ENCODE results near the gene OR1K1.
"Not testable (repeated sequence)": the region's sequence is repeated elsewhere in the genome, so short reads cannot be mapped to it uniquely, and the experiment has no call there.

OR1K1 gene

GRCh38 chr9:122816163-122816867 is 16.4 kb downstream of the OR1K1 start:
- Histone ChIP-seq H3K9me3 (replicated peaks; ENCODE audit: low read length) (no peaks in the 10 kb centered on the region), H3K4me1 (ENCODE audit: control insufficient read depth, insufficient read depth, low read length) (peaks cover 28% of the 10 kb centered on the region), H3K4me3 (ENCODE audit: low read length) (no peak overlapping the region), H3K36me3 (ENCODE audit: insufficient read depth, low read length) (peaks cover 11% of the 10 kb centered on the region), H3K27me3 (ENCODE audit: control insufficient read depth, insufficient read depth, low read length) (no peaks in the 10 kb centered on the region), H3K4me2 (ENCODE audit: low read length) (no peak overlapping the region), H3K9ac (ENCODE audit: low read depth, low read length) (no peak overlapping the region)

- Histone ChIP-seq H3K4me3 (ENCODE audit: low read length) (no peak overlapping the region), H3K27me3 (ENCODE audit: control insufficient read depth, insufficient read depth, low read length) (no peaks in the 10 kb centered on the region), H3K9me3 (replicated peaks; ENCODE audit: low read length) (no peaks in the 10 kb centered on the region), H3K9ac (ENCODE audit: low read depth, low read length) (peak overlapping the region; percentile 0), H3K36me3 (ENCODE audit: insufficient read depth, low read length) (peaks cover 29% of the 10 kb centered on the region), H3K4me1 (ENCODE audit: control insufficient read depth, insufficient read depth, low read length) (peaks cover 35% of the 10 kb centered on the region), H3K4me2 (ENCODE audit: low read length) (peak overlapping the region; percentile 34)
Observed at GRCh38 chr9:122819326-122819725, 19.4 kb downstream of the OR1K1 start.

- H3K36me3 ChIP-seq (ENCODE audit: insufficient read depth, low read length), result peaks cover 30% of the 10 kb centered on the region
- no peak overlapping the region for H3K4me3 ChIP-seq (ENCODE audit: low read length)
- no peaks in the 10 kb centered on the region for H3K9me3 ChIP-seq (replicated peaks; ENCODE audit: low read length)
- no peaks in the 10 kb centered on the region for H3K27me3 ChIP-seq (ENCODE audit: control insufficient read depth, insufficient read depth, low read length)
- H3K9ac ChIP-seq (ENCODE audit: low read depth, low read length), result peak overlapping the region; percentile 0
- H3K4me1 ChIP-seq (ENCODE audit: control insufficient read depth, insufficient read depth, low read length), result peaks cover 35% of the 10 kb centered on the region
- peak overlapping the region; percentile 18 for H3K4me2 ChIP-seq (ENCODE audit: low read length)
Observed at GRCh38 chr9:122819791-122820489, 20.0 kb downstream of the OR1K1 start.

- no peaks in the 10 kb centered on the region for H3K9me3 ChIP-seq (replicated peaks; ENCODE audit: low read length)
- H3K27me3 ChIP-seq (ENCODE audit: control insufficient read depth, insufficient read depth, low read length), result no peaks in the 10 kb centered on the region
- H3K36me3 ChIP-seq (ENCODE audit: insufficient read depth, low read length), result peaks cover 30% of the 10 kb centered on the region
- peaks cover 34% of the 10 kb centered on the region for H3K4me1 ChIP-seq (ENCODE audit: control insufficient read depth, insufficient read depth, low read length)
- H3K4me3 ChIP-seq (ENCODE audit: low read length), result no peak overlapping the region
- no peak overlapping the region for H3K9ac ChIP-seq (ENCODE audit: low read depth, low read length)
- peak overlapping the region; percentile 18 for H3K4me2 ChIP-seq (ENCODE audit: low read length)
Observed at GRCh38 chr9:122820490-122820845, 20.5 kb downstream of the OR1K1 start.

- Histone ChIP-seq H3K4me1 (ENCODE audit: control insufficient read depth, insufficient read depth, low read length) (peaks cover 31% of the 10 kb centered on the region), H3K9ac (ENCODE audit: low read depth, low read length) (no peak overlapping the region), H3K36me3 (ENCODE audit: insufficient read depth, low read length) (peaks cover 30% of the 10 kb centered on the region), H3K4me2 (ENCODE audit: low read length) (peak overlapping the region; percentile 5), H3K27me3 (ENCODE audit: control insufficient read depth, insufficient read depth, low read length) (no peaks in the 10 kb centered on the region), H3K4me3 (ENCODE audit: low read length) (no peak overlapping the region), H3K9me3 (replicated peaks; ENCODE audit: low read length) (no peaks in the 10 kb centered on the region)
Observed at GRCh38 chr9:122821278-122821943, 21.5 kb downstream of the OR1K1 start.

- peak overlapping the region; percentile 5 for H3K4me2 ChIP-seq (ENCODE audit: low read length)
- peaks cover 30% of the 10 kb centered on the region for H3K36me3 ChIP-seq (ENCODE audit: insufficient read depth, low read length)
Observed at GRCh38 chr9:122822056-122822455, 22.1 kb downstream of the OR1K1 start.

GRCh38 chr9:122822938-122823337 is 23.0 kb downstream of the OR1K1 start:
- Histone ChIP-seq H3K4me2 (ENCODE audit: low read length) (no peak overlapping the region), H3K27me3 (ENCODE audit: control insufficient read depth, insufficient read depth, low read length) (no peaks in the 10 kb centered on the region), H3K4me1 (ENCODE audit: control insufficient read depth, insufficient read depth, low read length) (peaks cover 41% of the 10 kb centered on the region), H3K9ac (ENCODE audit: low read depth, low read length) (no peak overlapping the region), H3K9me3 (replicated peaks; ENCODE audit: low read length) (no peaks in the 10 kb centered on the region), H3K36me3 (ENCODE audit: insufficient read depth, low read length) (peaks cover 30% of the 10 kb centered on the region), H3K4me3 (ENCODE audit: low read length) (no peak overlapping the region)

More at GRCh38 chr9:122822056-122822455, 22.1 kb downstream of the OR1K1 start:
- Histone ChIP-seq H3K9ac (ENCODE audit: low read depth, low read length) (no peak overlapping the region), H3K9me3 (replicated peaks; ENCODE audit: low read length) (no peaks in the 10 kb centered on the region), H3K27me3 (ENCODE audit: control insufficient read depth, insufficient read depth, low read length) (no peaks in the 10 kb centered on the region), H3K4me1 (ENCODE audit: control insufficient read depth, insufficient read depth, low read length) (peaks cover 37% of the 10 kb centered on the region), H3K4me3 (ENCODE audit: low read length) (no peak overlapping the region)

- H3K4me3 ChIP-seq (ENCODE audit: low read length), result peak overlapping the region; percentile 92
- no peaks in the 10 kb centered on the region for H3K27me3 ChIP-seq (ENCODE audit: control insufficient read depth, insufficient read depth, low read length)
- H3K4me2 ChIP-seq (ENCODE audit: low read length), result peak overlapping the region; percentile 87
- H3K9me3 ChIP-seq (replicated peaks; ENCODE audit: low read length), result no peaks in the 10 kb centered on the region
- peaks cover 11% of the 10 kb centered on the region for H3K4me1 ChIP-seq (ENCODE audit: control insufficient read depth, insufficient read depth, low read length)
- H3K9ac ChIP-seq (ENCODE audit: low read depth, low read length), result peak overlapping the region; percentile 94
- H3K36me3 ChIP-seq (ENCODE audit: insufficient read depth, low read length), result peaks cover 17% of the 10 kb centered on the region
Observed at GRCh38 chr9:122827761-122828093, 27.8 kb downstream of the OR1K1 start.

- not testable (repeated sequence) for H3K36me3 ChIP-seq (ENCODE audit: insufficient read depth, low read length); H3K9me3 ChIP-seq (replicated peaks; ENCODE audit: low read length); H3K27me3 ChIP-seq (ENCODE audit: control insufficient read depth, insufficient read depth, low read length)
- H3K4me3 ChIP-seq (ENCODE audit: low read length), result peak overlapping the region; percentile 92
- H3K9ac ChIP-seq (ENCODE audit: low read depth, low read length), result peak overlapping the region; percentile 94
- peaks cover 11% of the 10 kb centered on the region for H3K4me1 ChIP-seq (ENCODE audit: control insufficient read depth, insufficient read depth, low read length)
- peak overlapping the region; percentile 87 for H3K4me2 ChIP-seq (ENCODE audit: low read length)
Observed at GRCh38 chr9:122828965-122829284, 29.0 kb downstream of the OR1K1 start.

- no peaks in the 10 kb centered on the region for H3K36me3 ChIP-seq (ENCODE audit: insufficient read depth, low read length)
- H3K4me3 ChIP-seq (ENCODE audit: low read length), result no peak overlapping the region
- no peaks in the 10 kb centered on the region for H3K9me3 ChIP-seq (replicated peaks; ENCODE audit: low read length)
- H3K4me1 ChIP-seq (ENCODE audit: control insufficient read depth, insufficient read depth, low read length), result peaks cover 3% of the 10 kb centered on the region
- no peak overlapping the region for H3K9ac ChIP-seq (ENCODE audit: low read depth, low read length)
- no peak overlapping the region for H3K4me2 ChIP-seq (ENCODE audit: low read length)
- H3K27me3 ChIP-seq (ENCODE audit: control insufficient read depth, insufficient read depth, low read length), result no peaks in the 10 kb centered on the region
Observed at GRCh38 chr9:122832194-122832593, 32.3 kb downstream of the OR1K1 start.

GRCh38 chr9:122835313-122835731 is 35.4 kb downstream of the OR1K1 start:
- Histone ChIP-seq H3K36me3 (ENCODE audit: insufficient read depth, low read length) (no peaks in the 10 kb centered on the region), H3K4me3 (ENCODE audit: low read length) (no peak overlapping the region), H3K4me1 (ENCODE audit: control insufficient read depth, insufficient read depth, low read length) (no peaks in the 10 kb centered on the region), H3K9me3 (replicated peaks; ENCODE audit: low read length) (no peaks in the 10 kb centered on the region), H3K9ac (ENCODE audit: low read depth, low read length) (no peak overlapping the region), H3K27me3 (ENCODE audit: control insufficient read depth, insufficient read depth, low read length) (peaks cover 8% of the 10 kb centered on the region), H3K4me2 (ENCODE audit: low read length) (no peak overlapping the region)

Measured in skeletal muscle satellite cell (primary cell).